HEK293T (cell line): ENCODE data around the gene MICU1.

ENCODE experiments used
- CTCF ChIA-PET: fragments of 350-600 bp; formaldehyde crosslinking; extraction: SDS; loops from one replicate; lab custom pipeline; 2021; ENCODE audit warnings: antibody characterized with exemption, inconsistent platforms; lab: Yijun Ruan, JAX
- POLR2A ChIA-PET: fragments of 350-600 bp; formaldehyde crosslinking; extraction: SDS; loops from one replicate; lab custom pipeline; 2020; ENCODE audit warnings: antibody characterized with exemption, inconsistent platforms; lab: Yijun Ruan, JAX
- DNase-seq: peaks from one replicate; pipeline ENCODE4 v3.0.0; 2012; ENCODE audit warnings: mixed read lengths; ENCODE audit errors: extremely low spot score
- ARNT ChIP-seq: fragments of 450-650 bp; IDR thresholded peaks from 2 replicates; pipeline ENCODE4 v1.6.1; 2017; ENCODE audit warnings: mild to moderate bottlenecking
- BHLHE40 ChIP-seq: fragments of 450-650 bp; IDR thresholded peaks from 2 replicates; pipeline ENCODE4 v1.6.1; 2016; ENCODE audit warnings: mild to moderate bottlenecking, moderate library complexity, borderline replicate concordance
- CTBP1 ChIP-seq: fragments of 450-650 bp; IDR thresholded peaks from 2 replicates; pipeline ENCODE4 v1.6.1; 2016; ENCODE audit warnings: borderline replicate concordance
- ELF4 ChIP-seq: fragments of 450-650 bp; IDR thresholded peaks from 2 replicates; pipeline ENCODE4 v1.6.1; 2017; ENCODE audit warnings: antibody characterized with exemption
- FOXA1 ChIP-seq: fragments of 450-650 bp; IDR thresholded peaks from 2 replicates; pipeline ENCODE4 v1.6.1; 2016; ENCODE audit warnings: mild to moderate bottlenecking
- FOXK2 ChIP-seq: fragments of 450-650 bp; IDR thresholded peaks from 2 replicates; pipeline ENCODE4 v1.6.1; 2016; ENCODE audit warnings: mild to moderate bottlenecking
- FOXM1 ChIP-seq: fragments of 450-650 bp; IDR thresholded peaks from 2 replicates; pipeline ENCODE4 v1.6.1; 2017; ENCODE audit warnings: mild to moderate bottlenecking, borderline replicate concordance
- HDGF ChIP-seq: fragments of 450-650 bp; IDR thresholded peaks from 2 replicates; pipeline ENCODE4 v1.6.1; 2017; ENCODE audit warnings: antibody characterized with exemption, borderline replicate concordance
- L3MBTL2 ChIP-seq: fragments of 450-650 bp; conservative IDR thresholded peaks from 2 replicates; pipeline ENCODE4 v1.6.1; 2016; ENCODE audit warnings: mild to moderate bottlenecking
- LEF1 ChIP-seq: fragments of 450-650 bp; IDR thresholded peaks from 2 replicates; pipeline ENCODE4 v1.6.1; 2017; ENCODE audit warnings: mild to moderate bottlenecking, borderline replicate concordance
- NFRKB ChIP-seq: fragments of 450-650 bp; IDR thresholded peaks from 2 replicates; pipeline ENCODE4 v1.6.1; 2016; ENCODE audit warnings: mild to moderate bottlenecking, moderate library complexity
- PKNOX1 ChIP-seq: fragments of 450-650 bp; IDR thresholded peaks from 2 replicates; pipeline ENCODE4 v1.6.1; 2016
- SP1 ChIP-seq: fragments of 450-650 bp; IDR thresholded peaks from 2 replicates; pipeline ENCODE4 v1.6.1; 2017
- SUZ12 ChIP-seq: fragments of 450-650 bp; IDR thresholded peaks from 2 replicates; pipeline ENCODE4 v1.6.1; 2016; ENCODE audit warnings: mild to moderate bottlenecking
- TARDBP ChIP-seq: fragments of 450-650 bp; IDR thresholded peaks from 2 replicates; pipeline ENCODE4 v1.6.1; 2016
- ZNF384 ChIP-seq: fragments of 450-650 bp; IDR thresholded peaks from 2 replicates; pipeline ENCODE4 v1.6.1; 2016

The MICU1 gene

GRCh38 chr10:72523932-72524396 is 101.9 kb downstream of the MICU1 start:
- TF ChIP-seq FOXA1 (no peak), CTBP1 (no peak), HDGF (no peak), ELF4 (no peak), BHLHE40 (no peak), TARDBP (no peak), LEF1 (no peak), NFRKB (no peak), FOXK2 (no peak), PKNOX1 (no peak), ZNF384 (no peak), FOXM1 (no peak), ARNT (no peak)
- no peak for DNase-seq
- CTCF ChIA-PET: no interaction called here
- POLR2A ChIA-PET: no interaction called here

GRCh38 chr10:72523062-72523461 is 102.8 kb downstream of the MICU1 start:
- POLR2A ChIA-PET: no interaction called here
- no peak for TF ChIP-seq HDGF
- TF ChIP-seq L3MBTL2: no peak
- TF ChIP-seq SP1: no peak
- no peak for TF ChIP-seq PKNOX1
- TF ChIP-seq ARNT: no peak
- TF ChIP-seq FOXK2: no peak
- TF ChIP-seq ZNF384: no peak
- no peak for TF ChIP-seq FOXA1
- TF ChIP-seq SUZ12: no peak
- TF ChIP-seq FOXM1: no peak
- no peak for TF ChIP-seq CTBP1
- TF ChIP-seq LEF1: no peak
- TF ChIP-seq ELF4: no peak
- TF ChIP-seq TARDBP: no peak
- no peak for TF ChIP-seq NFRKB
- no peak for TF ChIP-seq BHLHE40
- CTCF ChIA-PET: no interaction called here
- DNase-seq: no peak

GRCh38 chr10:72517244-72517643 is 108.6 kb downstream of the MICU1 start:
- DNase-seq: no peak
- ChIA-PET POLR2A (no interaction called here), CTCF (no interaction called here)
- no peak for TF ChIP-seq FOXM1
- TF ChIP-seq BHLHE40: no peak
- no peak for TF ChIP-seq L3MBTL2
- no peak for TF ChIP-seq FOXK2
- TF ChIP-seq SUZ12: no peak
- TF ChIP-seq ARNT: no peak
- no peak for TF ChIP-seq HDGF
- TF ChIP-seq PKNOX1: no peak
- TF ChIP-seq SP1: no peak
- TF ChIP-seq LEF1: no peak

GRCh38 chr10:72515455-72515854 is 110.4 kb downstream of the MICU1 start:
- DNase-seq: no peak
- ChIA-PET POLR2A (interaction anchor here (0.6 kb wide), 1 partner anchor 587 kb away, joined by 4 read pairs; no protein-coding TSS in a partner anchor), CTCF (no interaction called here)
- TF ChIP-seq ARNT: no peak

GRCh38 chr10:72513910-72514309 is 112.0 kb downstream of the MICU1 start:
- POLR2A ChIA-PET: no interaction called here
- CTCF ChIA-PET: interaction anchor here (0.6 kb wide), 1 partner anchor 66 kb away, joined by 3 read pairs; no protein-coding TSS in a partner anchor
- no peak for TF ChIP-seq FOXK2
- DNase-seq: no peak

GRCh38 chr10:72511459-72511858 is 114.4 kb downstream of the MICU1 start:
- CTCF ChIA-PET: no interaction called here
- POLR2A ChIA-PET: no interaction called here
- no peak for DNase-seq
- TF ChIP-seq NFRKB (no peak), HDGF (no peak), L3MBTL2 (no peak), FOXA1 (no peak), ARNT (no peak), FOXM1 (no peak), FOXK2 (no peak), BHLHE40 (no peak), ELF4 (no peak), CTBP1 (no peak), ZNF384 (no peak), LEF1 (no peak), PKNOX1 (no peak)
